ENCODE results near the gene COMMD10.

DNA sequence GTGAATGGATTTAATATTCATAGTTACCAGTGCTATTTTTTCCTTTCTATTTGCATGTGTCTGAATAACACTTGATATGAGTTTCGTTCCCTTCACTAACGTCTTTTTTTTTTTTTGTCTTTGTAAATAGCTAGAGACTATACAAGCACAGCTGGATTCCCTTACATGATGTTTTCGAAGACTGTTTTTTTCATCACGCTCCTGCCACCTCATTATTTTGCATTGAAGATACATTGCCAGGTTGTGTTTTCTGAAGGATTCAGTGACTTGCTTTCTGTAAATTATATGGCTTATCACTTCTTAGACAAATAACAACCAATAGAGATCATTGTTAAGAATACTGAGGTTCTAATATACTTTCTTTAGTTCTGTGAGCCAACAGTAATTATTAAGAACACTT, 207.5 kb downstream of the COMMD10 start:
- TF ChIP-seq, protein P1, sequence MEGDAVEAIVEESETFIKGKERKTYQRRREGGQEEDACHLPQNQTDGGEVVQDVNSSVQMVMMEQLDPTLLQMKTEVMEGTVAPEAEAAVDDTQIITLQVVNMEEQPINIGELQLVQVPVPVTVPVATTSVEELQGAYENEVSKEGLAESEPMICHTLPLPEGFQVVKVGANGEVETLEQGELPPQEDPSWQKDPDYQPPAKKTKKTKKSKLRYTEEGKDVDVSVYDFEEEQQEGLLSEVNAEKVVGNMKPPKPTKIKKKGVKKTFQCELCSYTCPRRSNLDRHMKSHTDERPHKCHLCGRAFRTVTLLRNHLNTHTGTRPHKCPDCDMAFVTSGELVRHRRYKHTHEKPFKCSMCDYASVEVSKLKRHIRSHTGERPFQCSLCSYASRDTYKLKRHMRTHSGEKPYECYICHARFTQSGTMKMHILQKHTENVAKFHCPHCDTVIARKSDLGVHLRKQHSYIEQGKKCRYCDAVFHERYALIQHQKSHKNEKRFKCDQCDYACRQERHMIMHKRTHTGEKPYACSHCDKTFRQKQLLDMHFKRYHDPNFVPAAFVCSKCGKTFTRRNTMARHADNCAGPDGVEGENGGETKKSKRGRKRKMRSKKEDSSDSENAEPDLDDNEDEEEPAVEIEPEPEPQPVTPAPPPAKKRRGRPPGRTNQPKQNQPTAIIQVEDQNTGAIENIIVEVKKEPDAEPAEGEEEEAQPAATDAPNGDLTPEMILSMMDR (IDR thresholded peaks at IDR 0.05), result no peak
- no peak for TF ChIP-seq EZH2 (IDR thresholded peaks at IDR 0.05; ENCODE audit: borderline replicate concordance, insufficient read depth, low read depth, low read length, poor library complexity, severe bottlenecking)
